ENCODE results near the gene MKNK1.
A peak's percentile ranks its signal among the peaks of the same experiment; 100 is the strongest.
"Not testable (repeated sequence)": the region's sequence is repeated elsewhere in the genome, so short reads cannot be mapped to it uniquely, and the experiment has no call there.

MKNK1 gene

DNA sequence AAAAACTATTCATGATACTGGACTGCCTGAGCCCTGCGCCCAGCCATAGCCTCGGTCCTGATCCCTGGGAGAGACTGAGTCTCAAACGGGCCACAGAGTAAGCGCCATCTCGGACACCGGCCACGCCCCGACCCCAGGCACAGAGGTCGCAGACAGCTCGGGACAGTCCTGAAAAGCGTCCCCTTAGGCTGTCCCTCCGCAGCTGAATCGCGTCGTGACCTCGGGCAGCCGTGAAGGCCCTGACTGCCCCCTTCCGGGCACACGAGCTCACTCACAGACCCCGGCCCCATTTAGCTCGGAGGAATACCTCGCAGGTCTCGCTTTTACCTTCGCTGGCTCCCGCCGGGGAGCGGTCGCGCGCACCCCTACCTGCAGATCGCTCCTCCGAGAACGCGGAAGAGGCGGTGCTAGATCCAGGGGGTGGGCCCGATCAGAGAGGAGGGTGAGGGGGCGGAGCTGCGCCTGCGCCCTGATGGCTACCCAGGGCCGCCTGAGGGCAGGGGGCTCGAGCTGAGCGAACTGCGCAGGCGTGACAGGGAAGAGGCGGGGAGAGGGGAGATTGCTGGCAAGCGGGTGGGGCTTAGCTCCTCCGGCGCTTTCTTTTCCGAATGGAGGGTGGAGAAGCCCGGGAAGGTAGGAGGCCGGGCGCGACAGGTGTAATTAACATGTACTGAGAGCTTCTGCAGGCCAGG lies at the start of gene MKNK1:
Gene MKNK1, minus strand, starts transcription at position 411 of the 692 bp plus-strand sequence. CDS start 20,941 bp downstream, outside the sequence.
- DNase-seq (ENCODE audit: low read depth in 1 of 2, low spot score in 1 of 2) = peak; percentile 96 to 98

DNA sequence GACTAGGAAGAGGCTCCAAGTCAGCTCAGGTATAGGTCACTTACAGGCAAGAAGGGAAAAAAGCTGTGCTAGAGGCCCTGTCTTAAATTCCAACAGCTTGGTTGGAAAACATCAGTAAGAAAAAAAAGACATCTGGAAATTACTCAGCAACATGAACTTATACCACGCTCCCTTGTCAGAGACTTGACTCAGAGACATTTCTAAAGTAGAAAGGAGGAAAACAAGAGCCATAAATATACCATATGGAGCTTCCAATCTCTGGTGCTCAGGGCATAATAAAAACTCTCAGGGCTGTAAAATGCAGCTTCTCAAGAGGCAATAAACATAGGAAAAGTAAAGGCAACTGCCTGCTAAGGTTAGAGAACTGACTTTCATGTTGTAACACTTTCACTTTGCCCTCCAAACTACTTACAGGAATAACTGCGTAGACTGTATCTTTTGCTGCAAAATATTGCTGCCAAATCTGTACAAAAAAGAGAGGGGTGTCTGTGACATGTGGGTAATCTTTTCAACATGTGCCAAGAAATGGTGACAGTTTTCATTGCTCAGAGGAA lies 49.4 kb upstream of the MKNK1 start:
- no peak for DNase-seq (ENCODE audit: low read depth in 1 of 2, low spot score in 1 of 2)

DNA sequence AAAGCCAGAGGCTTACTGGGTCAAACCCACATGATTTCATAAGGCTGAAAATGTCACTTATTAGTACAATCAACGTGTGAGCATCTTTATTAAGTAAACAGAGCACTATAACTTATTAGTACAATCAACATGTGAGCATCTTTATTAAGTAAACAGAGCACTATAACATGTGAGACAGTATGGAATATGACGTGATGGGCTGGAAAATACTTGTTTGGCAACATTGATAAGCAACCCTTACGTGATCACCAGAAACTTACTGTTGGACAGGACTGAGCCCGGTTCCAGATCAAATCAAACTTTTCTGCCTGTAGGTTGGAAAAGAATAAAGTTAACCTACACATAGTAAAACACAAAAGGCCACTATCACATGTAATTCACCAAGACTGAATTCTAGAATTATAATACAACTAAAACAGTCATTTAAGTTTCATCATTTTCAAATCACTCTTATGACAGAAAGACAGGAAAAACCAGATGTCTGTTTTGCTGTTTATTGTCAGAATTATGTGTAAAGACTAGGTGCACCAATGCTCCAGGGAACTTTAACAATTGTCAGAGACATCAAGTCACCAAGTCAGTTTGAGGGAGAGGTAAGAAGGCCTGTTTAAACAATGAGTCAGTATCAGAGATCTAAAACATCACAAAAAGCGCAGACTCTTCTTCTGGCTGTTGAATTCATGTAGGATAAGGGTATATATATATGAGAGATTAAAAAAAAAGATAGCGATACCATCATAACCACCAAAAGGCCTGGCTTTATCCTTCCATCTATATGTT lies 48.4 kb upstream of the MKNK1 start:
- no peak for DNase-seq (ENCODE audit: low read depth in 1 of 2, low spot score in 1 of 2)

DNA sequence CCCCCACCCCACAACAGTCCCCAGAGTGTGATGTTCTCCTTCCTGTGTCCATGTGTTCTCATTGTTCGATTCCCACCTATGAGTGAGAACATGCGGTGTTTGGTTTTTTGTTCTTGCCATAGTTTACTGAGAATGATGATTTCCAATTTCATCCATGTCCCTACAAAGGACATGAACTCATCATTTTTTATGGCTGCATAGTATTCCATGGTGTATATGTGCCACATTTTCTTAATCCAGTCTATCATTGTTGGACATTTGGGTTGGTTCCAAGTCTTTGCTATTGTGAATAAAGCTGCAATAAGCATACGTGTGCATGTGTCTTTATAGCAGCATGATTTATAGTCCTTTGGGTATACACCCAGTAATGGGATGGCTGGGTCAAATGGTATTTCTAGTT lies 47.1 kb upstream of the MKNK1 start:
- DNase-seq (ENCODE audit: low read depth in 1 of 2, low spot score in 1 of 2) = not testable (repeated sequence)

DNA sequence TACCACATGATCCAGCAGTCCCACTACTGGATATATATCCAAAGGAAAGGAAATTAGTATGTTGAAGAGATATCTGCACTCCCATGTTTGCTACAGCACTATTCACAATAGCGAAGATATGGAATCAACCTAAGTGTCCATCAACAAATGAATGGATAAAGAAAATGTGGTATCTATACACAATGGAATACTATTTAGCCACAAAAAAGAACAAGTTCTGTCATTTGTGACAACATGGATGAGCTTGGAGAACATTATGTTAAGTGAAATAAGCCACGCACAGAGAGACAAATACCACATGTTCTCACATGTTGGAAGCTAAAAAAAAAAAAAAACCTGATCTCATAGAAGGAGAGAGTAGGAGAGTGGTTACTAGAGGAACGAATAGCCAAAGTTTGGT lies 46.4 kb upstream of the MKNK1 start:
- DNase-seq (ENCODE audit: low read depth in 1 of 2, low spot score in 1 of 2) = no peak

DNA sequence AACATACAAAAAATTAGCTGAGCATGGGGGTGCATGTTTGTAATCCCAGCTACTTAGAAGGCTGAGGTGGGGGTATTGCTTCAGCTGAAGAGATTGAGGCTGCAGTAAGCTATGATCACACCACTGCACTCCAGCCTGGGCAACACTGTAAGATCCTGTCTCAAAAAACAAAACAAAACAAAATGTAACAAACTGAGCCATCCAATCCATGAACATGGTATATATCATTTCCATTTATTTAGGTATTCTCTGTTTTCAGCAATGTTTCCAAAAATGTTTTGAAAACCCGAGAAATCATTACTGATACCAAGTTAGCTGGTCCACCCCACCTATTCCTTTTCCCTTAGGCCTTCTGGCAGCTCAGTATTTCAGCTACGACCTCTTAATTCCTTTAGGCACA lies 45.7 kb upstream of the MKNK1 start:
- no peak for DNase-seq (ENCODE audit: low read depth in 1 of 2, low spot score in 1 of 2)

DNA sequence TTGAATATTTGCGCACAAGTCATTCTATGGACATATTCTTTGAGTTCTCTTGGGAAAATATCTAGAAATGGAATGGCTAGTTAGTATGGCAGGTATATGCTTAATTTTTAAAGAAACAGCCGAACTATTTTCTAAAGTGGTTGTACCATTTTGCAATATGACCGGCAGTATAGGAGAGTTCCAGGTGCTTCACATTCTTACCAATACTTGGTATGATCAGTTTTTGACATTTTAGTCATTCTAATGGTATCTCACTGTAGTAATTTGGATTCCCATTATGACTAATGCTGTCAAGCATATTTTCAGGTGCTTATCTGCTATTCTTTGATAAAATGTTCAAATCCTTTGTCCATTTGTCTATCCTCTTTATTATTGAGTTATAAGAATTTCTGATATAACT lies 43.5 kb upstream of the MKNK1 start:
- no peak for DNase-seq (ENCODE audit: low read depth in 1 of 2, low spot score in 1 of 2)

DNA sequence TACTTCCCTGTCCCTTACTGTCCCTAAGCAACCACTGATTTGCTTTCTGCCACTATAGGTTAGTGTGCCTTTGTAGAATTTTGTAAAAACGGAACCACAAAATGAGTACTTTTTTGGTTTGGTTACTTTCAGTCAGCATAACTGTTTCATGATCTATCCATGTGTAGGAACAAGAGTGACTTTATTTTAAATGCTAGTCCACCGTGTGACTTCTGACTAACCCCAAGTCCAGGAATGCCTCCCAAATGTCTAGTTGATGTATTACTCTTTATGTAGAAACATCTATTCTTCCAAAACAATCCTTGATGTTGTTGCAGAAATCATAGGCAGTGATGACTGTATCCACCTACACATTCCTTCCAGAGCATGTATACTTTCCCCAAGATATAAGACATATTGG lies 42.8 kb upstream of the MKNK1 start:
- DNase-seq (ENCODE audit: low read depth in 1 of 2, low spot score in 1 of 2) = no peak

DNA sequence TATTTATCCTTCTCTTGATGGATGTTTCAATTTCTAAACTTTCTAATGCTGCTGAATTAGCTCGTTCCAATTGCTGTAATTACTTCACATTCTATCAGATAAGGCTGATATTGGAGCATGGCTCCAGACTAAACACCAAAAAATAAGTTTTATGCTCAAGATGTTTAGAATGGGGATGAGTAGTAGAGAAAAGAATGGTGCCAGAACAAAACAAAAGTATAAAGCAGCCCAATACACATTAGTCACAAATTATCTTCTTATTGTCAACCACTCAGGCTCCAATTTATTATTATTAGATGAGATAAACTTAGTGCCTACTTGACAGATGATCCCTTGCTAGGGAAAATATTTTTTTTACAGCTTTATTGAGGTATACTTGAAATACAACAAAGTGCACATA lies 42.3 kb upstream of the MKNK1 start:
- no peak for DNase-seq (ENCODE audit: low read depth in 1 of 2, low spot score in 1 of 2)

DNA sequence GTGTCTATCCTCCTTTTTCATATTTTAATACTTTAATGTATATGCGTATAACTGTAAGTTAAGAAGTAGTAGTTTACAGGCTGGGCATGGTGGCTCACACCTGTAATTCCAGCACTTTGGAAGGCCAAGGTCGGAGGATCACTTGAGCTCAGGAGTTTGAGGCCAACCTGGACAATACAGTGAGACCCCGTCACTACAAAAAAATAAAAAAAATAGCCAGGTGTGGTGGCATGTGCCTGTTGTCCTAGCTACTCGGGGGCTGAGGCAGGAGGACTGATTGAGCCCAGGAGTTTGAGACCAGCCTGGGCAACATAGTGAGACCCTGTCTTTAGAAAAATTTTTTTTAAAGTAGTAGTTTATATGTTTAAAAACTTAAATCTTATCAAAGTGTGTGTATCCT lies 41.7 kb upstream of the MKNK1 start:
- DNase-seq (ENCODE audit: low read depth in 1 of 2, low spot score in 1 of 2) = no peak

DNA sequence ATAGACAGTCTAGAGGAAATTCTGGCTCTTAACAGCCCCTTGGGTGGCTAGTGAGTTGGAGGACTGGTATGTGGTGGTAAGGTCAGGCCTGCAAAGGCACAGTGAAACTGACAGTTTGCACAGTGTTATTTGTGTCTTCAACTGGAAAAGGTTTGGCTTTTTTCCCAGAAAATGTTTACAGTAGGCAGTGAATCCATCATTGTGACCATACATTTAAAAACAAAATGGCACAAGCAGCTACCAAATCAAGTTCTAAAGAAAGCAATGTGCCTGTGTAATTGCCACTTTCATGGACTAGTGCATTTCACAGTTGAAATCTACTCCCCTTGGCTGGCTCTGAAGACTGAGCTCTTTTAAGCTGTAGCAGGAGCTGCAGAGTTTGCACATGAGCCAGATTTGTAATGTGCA lies 39.3 kb upstream of the MKNK1 start:
- DNase-seq (ENCODE audit: low read depth in 1 of 2, low spot score in 1 of 2) = no peak

DNA sequence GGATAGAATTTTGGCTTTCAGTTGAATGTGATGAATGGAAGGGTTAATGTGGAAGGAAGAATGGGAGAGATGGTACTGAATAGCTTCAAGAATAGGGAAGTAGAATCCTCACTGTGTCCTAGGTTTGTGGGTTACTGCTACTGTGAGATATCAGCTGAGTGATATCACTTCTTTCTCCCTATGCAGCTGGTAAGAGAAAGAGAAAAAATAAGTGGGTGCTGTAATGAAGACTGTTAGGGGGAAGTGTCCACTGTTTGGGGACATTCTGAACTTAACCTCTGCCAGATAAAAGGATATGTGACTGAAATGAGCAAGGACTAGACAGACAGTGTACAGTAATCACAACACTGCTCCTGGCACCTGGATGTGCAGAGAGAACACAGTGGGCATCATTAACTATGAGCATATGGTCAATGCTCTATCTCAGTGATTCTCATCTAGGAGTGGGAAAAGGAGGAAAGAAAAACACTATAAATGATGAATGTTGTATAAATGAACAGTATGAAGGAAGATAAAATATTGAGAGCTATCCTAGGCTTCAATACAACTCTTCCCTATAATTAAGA lies 38.1 kb upstream of the MKNK1 start:
- no peak for DNase-seq (ENCODE audit: low read depth in 1 of 2, low spot score in 1 of 2)

DNA sequence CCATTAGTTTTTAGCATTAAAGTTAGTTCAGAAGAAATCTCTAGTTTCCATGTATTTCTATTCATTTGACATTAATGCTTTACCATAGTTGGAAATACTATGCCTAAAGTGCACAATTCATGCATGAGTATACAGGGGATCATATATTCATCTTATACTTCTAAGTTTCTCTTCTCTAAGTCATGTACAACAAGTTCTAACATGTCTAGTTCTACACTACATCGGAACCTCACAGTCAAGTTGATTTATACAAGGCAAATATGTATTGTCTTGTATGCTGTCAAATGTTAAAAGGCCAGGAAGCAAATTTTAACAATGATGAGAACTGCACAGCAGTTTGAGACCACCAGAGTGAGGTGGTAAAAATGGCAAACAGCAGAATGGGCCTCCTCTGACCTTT lies 35.5 kb upstream of the MKNK1 start:
- no peak for DNase-seq (ENCODE audit: low read depth in 1 of 2, low spot score in 1 of 2)

DNA sequence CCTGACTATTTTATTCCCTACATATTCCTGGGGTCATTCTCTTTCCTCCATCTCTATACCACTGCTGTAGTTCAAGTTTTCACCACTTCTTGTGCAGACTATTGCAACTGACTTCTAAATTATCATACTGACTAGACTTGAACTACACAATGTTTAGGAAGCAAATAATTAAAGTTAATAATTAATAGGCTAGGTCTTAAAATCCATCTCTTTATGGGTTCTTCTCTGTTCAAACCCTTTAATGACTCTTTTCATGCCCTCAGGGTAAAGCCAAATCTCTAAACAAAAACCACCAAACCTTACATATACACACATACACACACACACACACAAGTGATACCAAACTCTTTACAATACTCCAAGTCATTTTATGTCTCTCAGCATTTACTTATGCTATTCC lies 34.9 kb upstream of the MKNK1 start:
- DNase-seq (ENCODE audit: low read depth in 1 of 2, low spot score in 1 of 2) = no peak

DNA sequence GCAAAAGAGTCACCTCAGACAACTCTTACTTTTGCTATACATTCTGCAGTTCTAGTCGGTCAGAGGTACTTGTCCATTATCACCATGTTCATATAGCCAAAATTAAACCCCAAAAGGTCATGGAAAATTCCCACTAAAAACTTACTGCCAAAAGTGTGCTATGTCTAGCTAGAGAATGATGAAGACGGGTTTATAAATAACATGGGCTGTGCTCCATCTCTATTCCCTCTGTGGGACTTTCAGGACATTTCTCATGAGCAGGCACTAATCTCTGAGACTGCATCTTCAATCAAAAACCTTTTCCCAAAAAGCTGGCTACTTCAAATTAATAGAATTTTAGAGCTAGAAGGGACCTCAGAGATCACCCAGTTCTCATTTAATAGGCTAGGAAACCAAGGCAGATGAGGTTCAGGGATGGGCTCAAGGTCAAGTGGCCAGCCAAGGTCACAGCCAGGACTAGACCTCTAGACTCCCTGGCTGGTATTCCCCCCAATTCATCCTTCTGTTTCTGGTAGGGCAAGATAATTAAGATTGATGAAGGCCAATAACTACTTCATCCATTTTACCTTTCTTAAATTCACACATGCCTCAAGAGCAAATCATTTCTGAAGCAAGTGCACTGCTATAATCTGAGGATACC lies 33.5 kb upstream of the MKNK1 start:
- no peak for DNase-seq (ENCODE audit: low read depth in 1 of 2, low spot score in 1 of 2)

DNA sequence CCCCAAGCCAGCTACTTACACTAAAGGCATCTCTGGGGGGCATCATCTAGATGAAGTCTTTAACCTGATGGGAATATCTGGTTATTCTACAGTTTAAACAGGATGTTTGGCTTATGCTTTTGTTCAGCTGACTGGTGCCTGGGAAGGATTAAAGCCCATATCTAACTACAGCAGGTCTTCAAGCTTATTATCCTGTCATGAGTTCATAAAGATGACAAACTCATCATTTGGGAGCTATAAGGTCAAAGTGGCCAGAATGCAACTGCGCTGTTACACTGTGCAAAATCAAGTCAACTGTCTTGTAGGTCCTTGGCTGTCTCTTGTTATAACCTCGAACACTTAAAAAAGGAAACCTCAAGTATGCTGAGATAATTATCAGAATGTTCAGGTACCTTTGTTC lies 31.1 kb upstream of the MKNK1 start:
- DNase-seq (ENCODE audit: low read depth in 1 of 2, low spot score in 1 of 2) = no peak

DNA sequence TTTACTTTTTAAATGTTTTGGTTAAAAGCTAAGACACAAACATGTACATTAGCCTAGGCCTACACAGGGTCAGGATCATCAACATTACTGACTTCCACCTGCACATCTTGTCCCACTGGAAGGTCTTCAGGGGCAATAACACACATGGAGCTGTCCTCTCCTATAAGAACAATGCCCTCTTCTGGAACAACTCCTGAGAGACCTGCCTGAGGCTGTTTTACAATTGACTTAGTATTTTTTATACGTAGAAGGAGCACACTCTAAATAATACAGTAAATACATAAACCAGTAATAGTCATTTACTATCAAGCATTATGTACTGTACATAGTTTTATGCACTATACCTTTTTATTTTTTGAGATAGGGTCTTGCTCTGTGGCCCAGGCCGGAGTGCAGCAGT lies 26.7 kb upstream of the MKNK1 start:
- DNase-seq (ENCODE audit: low read depth in 1 of 2, low spot score in 1 of 2) = no peak

DNA sequence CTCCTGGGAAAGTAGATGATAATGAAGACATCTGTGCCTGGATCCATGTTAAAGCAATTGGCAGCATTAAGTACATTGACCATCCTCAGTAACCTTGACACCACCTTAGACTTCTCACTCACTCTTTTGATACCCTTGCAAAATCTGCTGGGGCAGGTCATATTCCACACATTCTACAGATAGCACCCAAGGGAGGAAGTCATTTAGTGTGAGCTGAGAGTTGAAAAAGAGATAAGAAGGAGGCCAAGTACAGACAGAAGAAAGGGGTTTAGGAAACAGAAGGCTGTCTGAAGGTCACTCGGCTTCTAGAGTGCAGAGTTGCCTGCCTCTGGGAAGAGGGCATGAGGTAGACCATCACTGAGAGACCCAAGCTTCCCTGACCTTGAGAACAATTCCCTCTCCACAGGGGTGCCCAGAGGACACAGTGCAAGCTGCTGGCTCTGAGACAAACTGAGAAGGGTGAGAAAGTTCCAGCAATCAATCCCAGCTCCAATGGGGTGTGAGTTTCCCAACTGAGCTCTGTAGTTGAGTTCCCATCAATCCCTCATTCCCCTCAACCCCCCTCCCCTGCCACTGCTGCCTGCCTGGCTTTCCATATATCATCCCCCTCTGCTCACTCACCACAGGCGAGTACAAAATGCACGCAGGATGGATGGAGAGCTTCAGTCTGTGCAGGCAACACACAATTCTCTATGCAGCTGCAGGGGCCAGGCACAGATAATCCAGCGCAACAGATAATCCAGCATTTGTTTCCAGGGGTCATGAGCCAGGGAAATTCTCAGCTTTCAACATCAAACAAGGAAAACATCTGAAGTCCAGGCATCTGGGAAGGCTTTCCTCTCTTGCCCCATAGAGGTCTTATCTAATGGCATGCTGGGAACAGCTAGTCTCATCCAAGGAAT lies 19.9 kb upstream of the MKNK1 start:
- DNase-seq (ENCODE audit: low read depth in 1 of 2, low spot score in 1 of 2) = no peak

DNA sequence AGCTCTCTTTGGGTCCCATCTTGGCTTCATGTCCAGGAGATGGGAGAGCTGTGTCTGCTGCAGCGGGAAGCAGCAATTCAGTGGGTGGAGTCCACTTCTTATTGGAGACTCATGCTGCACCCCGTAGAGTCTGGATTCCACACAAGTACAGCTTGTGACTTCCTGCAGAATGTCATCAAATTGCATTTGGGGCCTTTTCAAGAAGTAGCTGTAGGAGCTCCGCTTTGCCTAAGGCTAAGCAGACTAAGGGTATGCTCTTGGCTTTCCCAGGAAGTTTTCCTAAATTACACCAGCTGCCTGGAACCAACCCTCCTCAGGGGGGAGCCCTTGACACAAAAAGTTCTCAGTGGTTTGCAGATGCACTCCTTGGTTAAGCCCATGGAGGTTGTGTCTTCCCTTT lies 18.3 kb upstream of the MKNK1 start:
- DNase-seq (ENCODE audit: low read depth in 1 of 2, low spot score in 1 of 2) = no peak

DNA sequence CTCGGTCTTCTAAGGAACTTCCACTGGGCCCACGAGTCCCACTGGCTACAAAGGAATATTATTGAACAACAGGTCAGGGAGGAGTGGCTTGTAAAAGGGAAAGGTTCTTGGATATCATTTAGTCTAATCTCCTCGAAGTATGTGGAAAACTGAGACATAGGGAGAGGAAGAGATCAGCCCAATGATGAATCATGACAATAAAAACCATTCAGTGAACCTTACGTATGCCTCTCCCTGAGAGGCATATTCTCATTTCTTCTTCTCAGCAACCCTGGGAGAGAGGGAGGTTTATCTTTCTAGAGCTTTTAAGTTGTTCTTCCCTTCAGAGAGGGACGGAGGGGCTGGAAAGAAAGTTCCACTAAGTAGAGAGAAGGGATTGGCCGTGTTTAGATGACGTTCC lies 17.9 kb upstream of the MKNK1 start:
- DNase-seq (ENCODE audit: low read depth in 1 of 2, low spot score in 1 of 2) = no peak

All from activated T-helper 1 cell treated with anti-CD3 and anti-CD28 coated beads, Interleukin-2, amount 50 U/mL, for 16 hours (primary cell).